ES-I3 (cell line): ENCODE results near the gene TSPO.

Experiments
- H3K36me3 ChIP-seq: 2 replicates; pipeline ENCODE4 v1.6.1; 2013; ENCODE audit warnings: mild to moderate bottlenecking, low read length, control low read depth, moderate library complexity; ENCODE audit not compliant: insufficient read depth
- H3K4me1 ChIP-seq: 2 replicates; pipeline ENCODE4 v1.6.1; 2013; ENCODE audit warnings: mild to moderate bottlenecking, control low read depth, low read length; ENCODE audit not compliant: insufficient read depth
- H3K9ac ChIP-seq: 2 replicates; pipeline ENCODE4 v1.6.1; 2013; ENCODE audit warnings: low read depth, mild to moderate bottlenecking, low read length, moderate library complexity
- H3K9me3 ChIP-seq: 2 replicates; pipeline ENCODE4 v1.6.1; 2013; ENCODE audit warnings: mild to moderate bottlenecking, low read length, moderate library complexity; ENCODE audit not compliant: control insufficient read depth, insufficient read depth

TSPO gene

GRCh38 chr22:43160497-43161126, 9.3 kb downstream of the TSPO start:
- Histone ChIP-seq H3K9me3 (no peaks in the 10 kb centered on the region), H3K9ac (no peak overlapping the region), H3K36me3 (no peaks in the 10 kb centered on the region), H3K4me1 (no peaks in the 10 kb centered on the region; the same call in 1 of the 2 replicates)

- Histone ChIP-seq H3K9ac (no peak overlapping the region), H3K36me3 (no peaks in the 10 kb centered on the region), H3K9me3 (no peaks in the 10 kb centered on the region), H3K4me1 (no peaks in the 10 kb centered on the region)
These were observed 11.2 kb downstream of the TSPO start for GRCh38 chr22:43162412-43163150.

- H3K9ac ChIP-seq = no peak overlapping the region
- H3K4me1 ChIP-seq = no peaks in the 10 kb centered on the region
- no peaks in the 10 kb centered on the region for H3K36me3 ChIP-seq
- no peaks in the 10 kb centered on the region for H3K9me3 ChIP-seq
These were observed 12.0 kb downstream of the TSPO start for GRCh38 chr22:43163241-43163795.

- H3K9me3 ChIP-seq = no peaks in the 10 kb centered on the region
- H3K4me1 ChIP-seq = no peaks in the 10 kb centered on the region
- no peaks in the 10 kb centered on the region for H3K36me3 ChIP-seq
- H3K9ac ChIP-seq = no peak overlapping the region
These were observed 13.3 kb downstream of the TSPO start for GRCh38 chr22:43164636-43165035.

- Histone ChIP-seq H3K36me3 (peaks cover 2% of the 10 kb centered on the region; the same call in 1 of the 2 replicates), H3K9ac (no peak overlapping the region), H3K9me3 (no peaks in the 10 kb centered on the region), H3K4me1 (no peaks in the 10 kb centered on the region)
These were observed 15.0 kb downstream of the TSPO start for GRCh38 chr22:43166132-43166930.

GRCh38 chr22:43167001-43167589, 15.7 kb downstream of the TSPO start:
- peaks cover 4% of the 10 kb centered on the region for H3K36me3 ChIP-seq
- H3K4me1 ChIP-seq = no peaks in the 10 kb centered on the region
- H3K9ac ChIP-seq = no peak overlapping the region
- no peaks in the 10 kb centered on the region for H3K9me3 ChIP-seq

GRCh38 chr22:43168471-43169309, 17.3 kb downstream of the TSPO start:
- Histone ChIP-seq H3K9me3 (no peaks in the 10 kb centered on the region), H3K4me1 (no peaks in the 10 kb centered on the region), H3K36me3 (peaks cover 8% of the 10 kb centered on the region), H3K9ac (no peak overlapping the region)

GRCh38 chr22:43169310-43170130, 18.2 kb downstream of the TSPO start:
- H3K4me1 ChIP-seq = no peaks in the 10 kb centered on the region
- no peak overlapping the region for H3K9ac ChIP-seq
- peaks cover 10% of the 10 kb centered on the region for H3K36me3 ChIP-seq
- no peaks in the 10 kb centered on the region for H3K9me3 ChIP-seq

GRCh38 chr22:43170131-43170480, 18.7 kb downstream of the TSPO start:
- H3K9ac ChIP-seq = no peak overlapping the region
- H3K4me1 ChIP-seq = no peaks in the 10 kb centered on the region
- peaks cover 10% of the 10 kb centered on the region for H3K36me3 ChIP-seq

GRCh38 chr22:43171019-43171491, 19.7 kb downstream of the TSPO start:
- H3K36me3 ChIP-seq = peaks cover 10% of the 10 kb centered on the region
- no peak overlapping the region for H3K9ac ChIP-seq
- no peaks in the 10 kb centered on the region for H3K9me3 ChIP-seq
- H3K4me1 ChIP-seq = no peaks in the 10 kb centered on the region

More at GRCh38 chr22:43170131-43170480, 18.7 kb downstream of the TSPO start:
- H3K9me3 ChIP-seq = no peaks in the 10 kb centered on the region

- Histone ChIP-seq H3K9ac (no peak overlapping the region), H3K9me3 (no peaks in the 10 kb centered on the region), H3K36me3 (peaks cover 10% of the 10 kb centered on the region), H3K4me1 (no peaks in the 10 kb centered on the region)
These were observed 20.2 kb downstream of the TSPO start for GRCh38 chr22:43171607-43172006.

GRCh38 chr22:43172191-43172590, 20.8 kb downstream of the TSPO start:
- no peaks in the 10 kb centered on the region for H3K4me1 ChIP-seq
- peaks cover 10% of the 10 kb centered on the region for H3K36me3 ChIP-seq
- H3K9ac ChIP-seq = no peak overlapping the region
- H3K9me3 ChIP-seq = no peaks in the 10 kb centered on the region

GRCh38 chr22:43173566-43173965, 22.2 kb downstream of the TSPO start:
- no peak overlapping the region for H3K9ac ChIP-seq
- no peaks in the 10 kb centered on the region for H3K9me3 ChIP-seq
- no peaks in the 10 kb centered on the region for H3K4me1 ChIP-seq
- H3K36me3 ChIP-seq = peaks cover 11% of the 10 kb centered on the region
